GM12874 (cell line): Measurements from ENCODE around the gene PCDHA6.

Experiments used
- TF ChIP-seq, protein P1 (sequence below): IDR thresholded peaks from 2 replicates; pipeline ENCODE4 v1.5.1; 2011; ENCODE audit warnings: low read depth, mild to moderate bottlenecking, control low read depth, low read length, moderate library complexity; ENCODE audit not compliant: insufficient read depth

PCDHA6 gene

GRCh38 chr5:140877262-140877581 lies 49.5 kb downstream of the PCDHA6 start:
- TF ChIP-seq, protein P1, sequence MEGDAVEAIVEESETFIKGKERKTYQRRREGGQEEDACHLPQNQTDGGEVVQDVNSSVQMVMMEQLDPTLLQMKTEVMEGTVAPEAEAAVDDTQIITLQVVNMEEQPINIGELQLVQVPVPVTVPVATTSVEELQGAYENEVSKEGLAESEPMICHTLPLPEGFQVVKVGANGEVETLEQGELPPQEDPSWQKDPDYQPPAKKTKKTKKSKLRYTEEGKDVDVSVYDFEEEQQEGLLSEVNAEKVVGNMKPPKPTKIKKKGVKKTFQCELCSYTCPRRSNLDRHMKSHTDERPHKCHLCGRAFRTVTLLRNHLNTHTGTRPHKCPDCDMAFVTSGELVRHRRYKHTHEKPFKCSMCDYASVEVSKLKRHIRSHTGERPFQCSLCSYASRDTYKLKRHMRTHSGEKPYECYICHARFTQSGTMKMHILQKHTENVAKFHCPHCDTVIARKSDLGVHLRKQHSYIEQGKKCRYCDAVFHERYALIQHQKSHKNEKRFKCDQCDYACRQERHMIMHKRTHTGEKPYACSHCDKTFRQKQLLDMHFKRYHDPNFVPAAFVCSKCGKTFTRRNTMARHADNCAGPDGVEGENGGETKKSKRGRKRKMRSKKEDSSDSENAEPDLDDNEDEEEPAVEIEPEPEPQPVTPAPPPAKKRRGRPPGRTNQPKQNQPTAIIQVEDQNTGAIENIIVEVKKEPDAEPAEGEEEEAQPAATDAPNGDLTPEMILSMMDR: no peak
